ENCODE data around the gene CYRIA.

CYRIA gene

GRCh38 chr2:16661936-16662839 lies 3.4 kb downstream of the CYRIA start:
- peak overlapping the region; percentile 22; the same call in 1 of the 2 replicates for H3K4me2 ChIP-seq (ENCODE audit: low read length)
- TF ChIP-seq CTCF (IDR thresholded peaks at IDR 0.05; ENCODE audit: low read depth, low read length) = no peak
- peaks cover 2% of the 10 kb centered on the region for H3K36me3 ChIP-seq (replicated peaks; ENCODE audit: low read depth, low read length)
- H3K27me3 ChIP-seq (ENCODE audit: low read depth, low read length) = peaks cover 7% of the 10 kb centered on the region; the same call in 1 of the 2 replicates
- peaks cover 93% of the 10 kb centered on the region for H3K4me1 ChIP-seq (ENCODE audit: low read length)
- no peak overlapping the region for H2AFZ ChIP-seq (ENCODE audit: low read depth, low read length)
- H3K9me3 ChIP-seq (ENCODE audit: insufficient read depth, low read length) = no peaks in the 10 kb centered on the region
- no peak overlapping the region for H3K4me3 ChIP-seq (ENCODE audit: low read length)
- no peaks in the 10 kb centered on the region for H4K20me1 ChIP-seq (ENCODE audit: insufficient read depth, low read length)
- H3K79me2 ChIP-seq (ENCODE audit: low read length) = no peaks in the 10 kb centered on the region
- H3K9ac ChIP-seq (ENCODE audit: low read length) = no peak overlapping the region
- no peak overlapping the region for H3K27ac ChIP-seq (ENCODE audit: low read length)

GRCh38 chr2:16661526-16661925 lies 4.1 kb downstream of the CYRIA start:
- Histone ChIP-seq H4K20me1 (ENCODE audit: insufficient read depth, low read length) (no peaks in the 10 kb centered on the region), H3K9ac (ENCODE audit: low read length) (no peak overlapping the region), H3K4me2 (ENCODE audit: low read length) (no peak overlapping the region), H3K27ac (ENCODE audit: low read length) (no peak overlapping the region), H2AFZ (ENCODE audit: low read depth, low read length) (no peak overlapping the region), H3K4me3 (ENCODE audit: low read length) (no peak overlapping the region), H3K9me3 (ENCODE audit: insufficient read depth, low read length) (no peaks in the 10 kb centered on the region), H3K79me2 (ENCODE audit: low read length) (no peaks in the 10 kb centered on the region), H3K27me3 (ENCODE audit: low read depth, low read length) (peaks cover 4% of the 10 kb centered on the region; the same call in 1 of the 2 replicates), H3K36me3 (replicated peaks; ENCODE audit: low read depth, low read length) (peaks cover 2% of the 10 kb centered on the region), H3K4me1 (ENCODE audit: low read length) (peaks cover 92% of the 10 kb centered on the region)
- TF ChIP-seq CTCF (IDR thresholded peaks at IDR 0.05; ENCODE audit: low read depth, low read length) (no peak), EZH2phosphoT487 (IDR thresholded peaks at IDR 0.05; ENCODE audit: low read depth) (no peak)

- no peaks in the 10 kb centered on the region for H4K20me1 ChIP-seq (ENCODE audit: insufficient read depth, low read length)
- H2AFZ ChIP-seq (ENCODE audit: low read depth, low read length) = no peak overlapping the region
- H3K27me3 ChIP-seq (ENCODE audit: low read depth, low read length) = peaks cover 4% of the 10 kb centered on the region; the same call in 1 of the 2 replicates
- peaks cover 5% of the 10 kb centered on the region for H3K79me2 ChIP-seq (ENCODE audit: low read length)
- H3K4me1 ChIP-seq (ENCODE audit: low read length) = peaks cover 95% of the 10 kb centered on the region
- H3K36me3 ChIP-seq (replicated peaks; ENCODE audit: low read depth, low read length) = peaks cover 2% of the 10 kb centered on the region
- TF ChIP-seq CTCF (IDR thresholded peaks at IDR 0.05; ENCODE audit: low read depth, low read length) = no peak
- no peak for TF ChIP-seq EZH2phosphoT487 (IDR thresholded peaks at IDR 0.05; ENCODE audit: low read depth)
- no peaks in the 10 kb centered on the region for H3K9me3 ChIP-seq (ENCODE audit: insufficient read depth, low read length)
- H3K4me3 ChIP-seq (ENCODE audit: low read length) = no peak overlapping the region
- no peak overlapping the region for H3K27ac ChIP-seq (ENCODE audit: low read length)
- H3K4me2 ChIP-seq (ENCODE audit: low read length) = peak overlapping the region; percentile 36
- no peak overlapping the region for H3K9ac ChIP-seq (ENCODE audit: low read length)
These were observed 5.1 kb downstream of the CYRIA start for GRCh38 chr2:16660556-16660955.

GRCh38 chr2:16660114-16660513 lies 5.5 kb downstream of the CYRIA start:
- Histone ChIP-seq H3K4me1 (ENCODE audit: low read length) (peaks cover 97% of the 10 kb centered on the region), H3K27me3 (ENCODE audit: low read depth, low read length) (peaks cover 4% of the 10 kb centered on the region; the same call in 1 of the 2 replicates), H4K20me1 (ENCODE audit: insufficient read depth, low read length) (no peaks in the 10 kb centered on the region), H3K4me3 (ENCODE audit: low read length) (no peak overlapping the region), H3K9me3 (ENCODE audit: insufficient read depth, low read length) (no peaks in the 10 kb centered on the region), H3K27ac (ENCODE audit: low read length) (peak overlapping the region; percentile 17; the same call in 1 of the 2 replicates), H3K4me2 (ENCODE audit: low read length) (peak overlapping the region; percentile 36), H3K9ac (ENCODE audit: low read length) (no peak overlapping the region), H2AFZ (ENCODE audit: low read depth, low read length) (no peak overlapping the region), H3K36me3 (replicated peaks; ENCODE audit: low read depth, low read length) (peaks cover 2% of the 10 kb centered on the region), H3K79me2 (ENCODE audit: low read length) (peaks cover 5% of the 10 kb centered on the region)
- TF ChIP-seq EZH2phosphoT487 (IDR thresholded peaks at IDR 0.05; ENCODE audit: low read depth) (no peak), CTCF (IDR thresholded peaks at IDR 0.05; ENCODE audit: low read depth, low read length) (no peak)

Data from OCI-LY3 (cell line).